Neural progenitor cell (in vitro differentiated cells): ENCODE results near the gene SERPINH1. TPM values are rescaled to one million over a fixed set of nuclear protein-coding genes. Genes with fewer than 3 reads are reported as not detected.
A peak's percentile ranks its signal among the peaks of the same experiment; 100 is the strongest.

Experiments used
- DNase-seq: peaks from one replicate; pipeline ENCODE4 v3.0.0-alpha.2; 2016; ENCODE audit warnings: low spot score
- H2AFZ ChIP-seq: fragments of 200-600 bp; sonication (generic); replicated peaks from 2 replicates; pipeline ENCODE4 v1.6.1; 2016; ENCODE audit warnings: antibody characterized with exemption
- H3F3A ChIP-seq: fragments of 200-600 bp; sonication (generic); 2 replicates; pipeline ENCODE4 v1.6.1; 2016; ENCODE audit warnings: antibody characterized with exemption, low read depth
- H3K27ac ChIP-seq: fragments of 200-600 bp; sonication (generic); 2 replicates; pipeline ENCODE4 v1.5.1; 2016; ENCODE audit warnings: mild to moderate bottlenecking
- H3K27me3 ChIP-seq: fragments of 200-600 bp; sonication (generic); 2 replicates; pipeline ENCODE4 v1.6.1; 2016; ENCODE audit warnings: mild to moderate bottlenecking, moderate library complexity
- H3K36me3 ChIP-seq: fragments of 200-600 bp; sonication (generic); 2 replicates; pipeline ENCODE4 v1.5.1; 2016
- H3K4me1 ChIP-seq: fragments of 200-600 bp; sonication (generic); 2 replicates; pipeline ENCODE4 v1.6.1; 2016; ENCODE audit warnings: mixed run types
- H3K4me2 ChIP-seq: fragments of 200-600 bp; sonication (generic); 2 replicates; pipeline ENCODE4 v1.6.1; 2016
- H3K4me3 ChIP-seq: fragments of 200-600 bp; sonication (generic); 2 replicates; pipeline ENCODE4 v1.5.1; 2016
- H3K79me2 ChIP-seq: fragments of 200-600 bp; sonication (generic); 2 replicates; pipeline ENCODE4 v1.6.1; 2016; ENCODE audit warnings: low read depth
- H3K9ac ChIP-seq: fragments of 200-600 bp; sonication (generic); 2 replicates; pipeline ENCODE4 v1.6.1; 2016
- H3K9me3 ChIP-seq: fragments of 200-600 bp; sonication (generic); 2 replicates; pipeline ENCODE4 v1.5.1; 2016; ENCODE audit warnings: low read depth
- H4K20me1 ChIP-seq: fragments of 200-600 bp; sonication (generic); 2 replicates; pipeline ENCODE4 v1.6.1; 2016; ENCODE audit warnings: low read depth
- H3K27ac Mint-ChIP-seq: 3 replicates; pipeline ENCODE4 v1.8.0; 2021; ENCODE audit warnings: mixed read lengths
- H3K27me3 Mint-ChIP-seq: 2 replicates; pipeline ENCODE4 v1.8.0; 2022; ENCODE audit warnings: low read depth, mild to moderate bottlenecking, inconsistent platforms, moderate library complexity, mixed read lengths; ENCODE audit not compliant: insufficient read depth
- H3K36me3 Mint-ChIP-seq: 3 replicates; pipeline ENCODE4 v1.8.0; 2021; ENCODE audit warnings: mixed read lengths
- H3K4me1 Mint-ChIP-seq: 3 replicates; pipeline ENCODE4 v1.8.0; 2021; ENCODE audit warnings: mixed read lengths
- H3K4me3 Mint-ChIP-seq: 3 replicates; pipeline ENCODE4 v1.8.0; 2021; ENCODE audit warnings: mild to moderate bottlenecking, moderate library complexity, mixed read lengths
- H3K9me3 Mint-ChIP-seq: 3 replicates; pipeline ENCODE4 v1.8.0; 2020; ENCODE audit warnings: mixed read lengths
- CTCF ChIP-seq: fragments of 200-600 bp; sonication (generic); IDR thresholded peaks from 2 replicates; pipeline ENCODE4 v1.5.1; 2017; ENCODE audit warnings: antibody characterized with exemption, mild to moderate bottlenecking
- EZH2 ChIP-seq: fragments of 200-600 bp; sonication (generic); IDR thresholded peaks from 2 replicates; pipeline ENCODE4 v1.6.1; 2017; ENCODE audit warnings: antibody characterized with exemption, mild to moderate bottlenecking, moderate library complexity
- EZH2phosphoT487 ChIP-seq: fragments of 200-600 bp; sonication (generic); IDR thresholded peaks from 2 replicates; pipeline ENCODE4 v1.6.1; 2017; ENCODE audit warnings: antibody characterized with exemption
- total RNA-seq: library from RNA; depleted of rRNA; stranded (reverse); fragments of >200 nt; gene quantifications from 2 replicates; pipeline ENCODE4 v1.2.3, GENCODE V29; 2015; ENCODE audit warnings: low replicate concordance

SERPINH1 gene
- total RNA-seq, 1 donor from 2014 or later, result 219 TPM

GRCh38 chr11:75565916-75566762 lies 4.1 kb downstream of the SERPINH1 start:
- no peak overlapping the region for H3K4me3 Mint-ChIP-seq
- H4K20me1 ChIP-seq, result peaks cover 51% of the 10 kb centered on the region
- H3K9me3 Mint-ChIP-seq, result no peaks in the 10 kb centered on the region
- H3K27me3 Mint-ChIP-seq, result peaks cover 6% of the 10 kb centered on the region
- peak overlapping the region; percentile 94 for H3K4me2 ChIP-seq
- H3K4me1 ChIP-seq, result peaks cover 27% of the 10 kb centered on the region
- peaks cover 38% of the 10 kb centered on the region for H3K4me1 Mint-ChIP-seq
- no peak overlapping the region for H3K4me3 ChIP-seq
- H3K36me3 ChIP-seq, result no peaks in the 10 kb centered on the region
- H3K79me2 ChIP-seq, result peaks cover 81% of the 10 kb centered on the region
- no peak for DNase-seq
- TF ChIP-seq CTCF (no peak), EZH2phosphoT487 (no peak), EZH2 (no peak)
- no peak overlapping the region for H2AFZ ChIP-seq
- H3K27me3 ChIP-seq, result no peaks in the 10 kb centered on the region
- H3K36me3 Mint-ChIP-seq, result peaks cover 22% of the 10 kb centered on the region
- H3K27ac ChIP-seq, result no peak overlapping the region
- H3K27ac Mint-ChIP-seq, result peak overlapping the region; percentile 67
- no peak overlapping the region for H3K9ac ChIP-seq
- peaks cover 41% of the 10 kb centered on the region for H3F3A ChIP-seq
- no peaks in the 10 kb centered on the region for H3K9me3 ChIP-seq

GRCh38 chr11:75566763-75567279 lies 4.8 kb downstream of the SERPINH1 start:
- H3K36me3 ChIP-seq, result no peaks in the 10 kb centered on the region
- H3K27ac ChIP-seq, result no peak overlapping the region
- H3K79me2 ChIP-seq, result peaks cover 81% of the 10 kb centered on the region
- H3K4me3 ChIP-seq, result no peak overlapping the region
- Mint-ChIP-seq H3K36me3 (peaks cover 22% of the 10 kb centered on the region), H3K9me3 (no peaks in the 10 kb centered on the region), H3K27ac (no peak overlapping the region), H3K27me3 (peaks cover 2% of the 10 kb centered on the region), H3K4me1 (peaks cover 33% of the 10 kb centered on the region), H3K4me3 (no peak overlapping the region)
- peaks cover 37% of the 10 kb centered on the region for H3F3A ChIP-seq
- no peaks in the 10 kb centered on the region for H3K9me3 ChIP-seq
- H2AFZ ChIP-seq, result no peak overlapping the region
- TF ChIP-seq CTCF (no peak), EZH2 (no peak), EZH2phosphoT487 (no peak)
- no peak overlapping the region for H3K4me2 ChIP-seq
- no peaks in the 10 kb centered on the region for H3K27me3 ChIP-seq
- DNase-seq, result no peak
- H4K20me1 ChIP-seq, result peaks cover 51% of the 10 kb centered on the region
- H3K9ac ChIP-seq, result no peak overlapping the region
- H3K4me1 ChIP-seq, result peaks cover 24% of the 10 kb centered on the region

DNA sequence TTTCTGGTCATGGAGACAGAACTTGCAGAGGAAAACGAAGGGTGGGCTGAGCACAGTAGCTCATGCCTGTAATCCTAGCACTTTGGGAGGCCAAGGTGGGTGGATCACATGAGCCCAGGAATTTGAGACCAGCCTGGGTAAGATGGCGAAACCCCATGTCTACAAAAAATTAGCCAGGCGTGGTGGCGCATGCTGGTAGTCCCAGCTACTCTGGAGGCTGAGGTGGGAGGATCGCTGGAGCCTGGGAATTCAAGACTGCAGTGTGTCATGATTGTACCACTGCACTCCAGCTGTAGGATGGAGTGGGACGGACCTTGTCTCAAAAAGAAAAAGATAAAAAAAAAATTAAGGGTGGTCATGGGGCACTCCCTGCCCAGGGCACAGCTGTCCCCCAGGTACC lies 5.9 kb downstream of the SERPINH1 start:
- Mint-ChIP-seq H3K36me3 (peaks cover 28% of the 10 kb centered on the region), H3K27me3 (peaks cover 3% of the 10 kb centered on the region), H3K4me1 (peaks cover 27% of the 10 kb centered on the region), H3K27ac (no peak overlapping the region), H3K9me3 (no peaks in the 10 kb centered on the region), H3K4me3 (no peak overlapping the region)
- H3K4me2 ChIP-seq, result no peak overlapping the region
- H3K4me3 ChIP-seq, result no peak overlapping the region
- H3K4me1 ChIP-seq, result peaks cover 23% of the 10 kb centered on the region
- H3K27me3 ChIP-seq, result no peaks in the 10 kb centered on the region
- H2AFZ ChIP-seq, result no peak overlapping the region
- H3F3A ChIP-seq, result peaks cover 31% of the 10 kb centered on the region
- DNase-seq, result no peak
- no peaks in the 10 kb centered on the region for H3K9me3 ChIP-seq
- peaks cover 71% of the 10 kb centered on the region for H3K79me2 ChIP-seq
- peaks cover 51% of the 10 kb centered on the region for H4K20me1 ChIP-seq
- no peak overlapping the region for H3K9ac ChIP-seq
- H3K27ac ChIP-seq, result no peak overlapping the region
- TF ChIP-seq CTCF, result no peak
- no peak for TF ChIP-seq EZH2
- no peak for TF ChIP-seq EZH2phosphoT487
- no peaks in the 10 kb centered on the region for H3K36me3 ChIP-seq
